ENCODE measurements around the gene RUNDC1.

RUNDC1 gene

DNA sequence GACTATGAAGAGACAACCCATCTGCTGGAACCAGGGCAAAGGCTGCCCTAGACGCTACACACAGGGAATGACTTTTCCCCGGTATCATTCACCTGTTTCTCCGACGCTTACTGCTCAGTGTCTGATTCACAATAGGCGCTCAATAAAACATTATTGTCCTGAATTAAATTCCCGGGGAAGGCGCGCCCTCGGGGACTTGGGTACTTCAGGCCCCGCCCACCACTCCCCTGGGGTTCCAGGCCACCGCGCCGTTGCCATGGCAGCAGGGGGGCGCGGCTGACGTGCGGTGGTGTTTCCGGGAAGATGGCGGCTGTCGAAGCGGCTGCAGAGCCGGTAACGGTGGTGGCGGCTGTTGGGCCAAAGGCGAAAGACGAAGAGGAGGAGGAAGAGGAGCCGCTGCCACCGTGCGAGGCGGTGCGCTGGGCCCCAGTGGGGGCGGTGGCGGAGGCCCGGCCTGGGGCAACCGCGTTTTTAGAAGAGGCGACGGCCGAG lies at the start of gene RUNDC1:
Gene RUNDC1 (plus strand): TSS at position 292 of the 492 bp plus-strand sequence. CDS start 12 bp downstream, at position 304.
- WGBS (ENCODE audit: insufficient coverage, insufficient read length) = no CpG with 5 or more reads among the region's 39 CpGs
- Histone ChIP-seq H3K27ac (ENCODE audit: low read length) (no peak within 1 kb of the TSS), H3K36me3 (ENCODE audit: control insufficient read depth, insufficient read depth, low read length) (peaks cover 2% of the 10 kb centered on the region; the same call in 1 of the 2 replicates), H3K4me3 (ENCODE audit: low read length) (peak within 1 kb of the TSS; percentile 96), H3K9me3 (ENCODE audit: control insufficient read depth, insufficient read depth, low read length) (no peaks in the 10 kb centered on the region), H3K27me3 (ENCODE audit: control insufficient read depth, insufficient read depth, low read length) (no peaks in the 10 kb centered on the region), H3K4me1 (ENCODE audit: control insufficient read depth, insufficient read depth, low read length) (peaks cover 3% of the 10 kb centered on the region; the same call in 1 of the 2 replicates)
- DNase-seq (ENCODE audit: low read depth, low spot score) = no peak

DNA sequence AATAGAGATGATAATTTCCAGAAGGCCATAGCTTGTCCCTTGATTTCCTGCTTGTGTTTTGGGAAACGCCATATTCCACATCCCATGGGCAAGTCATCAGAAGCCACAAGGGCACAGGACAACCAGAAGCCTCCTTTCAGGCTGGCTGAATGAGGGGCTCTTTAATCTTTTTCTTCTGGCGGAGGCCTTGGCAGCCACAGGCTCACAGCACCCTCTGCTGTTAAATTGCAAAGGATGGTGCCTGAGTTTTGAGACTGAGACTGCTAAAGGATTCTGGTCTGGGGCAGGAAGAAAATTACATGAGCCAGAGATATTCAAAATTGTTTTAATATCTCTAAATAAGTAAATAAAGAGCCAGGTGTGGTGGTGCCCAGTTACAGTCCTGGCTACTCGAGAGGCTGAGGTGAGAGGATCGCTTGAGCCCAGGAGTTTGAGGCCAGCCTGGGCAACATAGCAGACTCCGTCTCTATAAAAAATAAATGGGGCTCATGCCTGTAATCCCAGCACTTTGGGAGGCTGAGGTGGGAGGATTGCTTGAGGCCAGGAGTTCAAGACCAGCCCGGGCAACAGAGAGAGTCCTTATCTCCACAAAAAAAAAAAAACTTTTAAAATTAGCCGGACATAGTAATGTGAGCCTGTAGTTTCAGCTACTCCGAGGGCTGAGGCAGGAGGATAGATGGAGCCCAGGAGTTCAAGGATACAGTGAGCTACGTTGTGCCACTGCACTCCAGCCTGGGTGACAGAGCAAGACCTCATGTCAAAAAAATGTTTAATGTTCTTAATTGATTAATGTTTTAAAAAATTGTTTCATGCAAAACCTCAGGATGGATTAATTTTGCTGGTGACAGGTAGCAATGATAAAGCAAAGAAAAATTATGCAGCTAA lies 42.4 kb upstream of the RUNDC1 start:
- no CpG with 5 or more reads among the region's 9 CpGs for WGBS (ENCODE audit: insufficient coverage, insufficient read length)
- no peak overlapping the region for H3K4me3 ChIP-seq (ENCODE audit: low read length)

DNA sequence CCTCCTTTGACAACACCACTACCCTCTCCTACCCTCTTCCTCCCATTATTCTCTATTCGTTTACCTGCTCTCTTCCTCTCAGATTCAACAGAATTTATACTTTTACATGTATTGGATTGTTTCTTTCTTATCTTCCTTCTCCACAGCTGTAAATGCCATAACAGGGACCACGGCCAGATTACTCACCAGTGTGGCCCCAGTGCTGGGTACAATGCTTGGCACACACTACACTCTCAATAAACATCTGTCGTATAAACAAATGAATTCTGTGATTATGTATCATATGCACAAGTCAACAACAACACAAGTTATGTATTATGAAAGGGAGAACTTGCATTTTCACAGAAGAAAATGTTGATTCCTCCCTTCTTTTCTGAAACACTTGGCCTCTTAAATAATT lies 36.2 kb upstream of the RUNDC1 start:
- peaks cover 2% of the 10 kb centered on the region; the same call in 1 of the 2 replicates for H3K36me3 ChIP-seq (ENCODE audit: control insufficient read depth, insufficient read depth, low read length)
- no peaks in the 10 kb centered on the region for H3K9me3 ChIP-seq (ENCODE audit: control insufficient read depth, insufficient read depth, low read length)
- H3K27me3 ChIP-seq (ENCODE audit: control insufficient read depth, insufficient read depth, low read length) = no peaks in the 10 kb centered on the region
- no peaks in the 10 kb centered on the region for H3K4me1 ChIP-seq (ENCODE audit: control insufficient read depth, insufficient read depth, low read length)
- H3K27ac ChIP-seq (ENCODE audit: low read length) = no peak overlapping the region
- no peak for DNase-seq (ENCODE audit: low read depth, low spot score)
- no peak overlapping the region for H3K4me3 ChIP-seq (ENCODE audit: low read length)
- 100% methylated on average over 1 of the region's 3 CpGs for WGBS (ENCODE audit: insufficient coverage, insufficient read length)

More for the DNA sequence above, 42.4 kb upstream of the RUNDC1 start:
- Histone ChIP-seq H3K27me3 (ENCODE audit: control insufficient read depth, insufficient read depth, low read length) (no peaks in the 10 kb centered on the region), H3K9me3 (ENCODE audit: control insufficient read depth, insufficient read depth, low read length) (no peaks in the 10 kb centered on the region), H3K36me3 (ENCODE audit: control insufficient read depth, insufficient read depth, low read length) (no peaks in the 10 kb centered on the region), H3K4me1 (ENCODE audit: control insufficient read depth, insufficient read depth, low read length) (no peaks in the 10 kb centered on the region), H3K27ac (ENCODE audit: low read length) (no peak overlapping the region)
- DNase-seq (ENCODE audit: low read depth, low spot score) = no peak

- H3K36me3 ChIP-seq (ENCODE audit: control insufficient read depth, insufficient read depth, low read length) = peaks cover 8% of the 10 kb centered on the region
- no peak overlapping the region for H3K4me3 ChIP-seq (ENCODE audit: low read length)
- no peak overlapping the region for H3K27ac ChIP-seq (ENCODE audit: low read length)
- no peaks in the 10 kb centered on the region for H3K9me3 ChIP-seq (ENCODE audit: control insufficient read depth, insufficient read depth, low read length)
- DNase-seq (ENCODE audit: low read depth, low spot score) = no peak
- H3K4me1 ChIP-seq (ENCODE audit: control insufficient read depth, insufficient read depth, low read length) = no peaks in the 10 kb centered on the region
- no peaks in the 10 kb centered on the region for H3K27me3 ChIP-seq (ENCODE audit: control insufficient read depth, insufficient read depth, low read length)
- WGBS (ENCODE audit: insufficient coverage, insufficient read length) = no CpG with 5 or more reads among the region's 1 CpG
These were observed 33.6 kb upstream of the RUNDC1 start for GRCh38 chr17:42946812-42947211.

DNA sequence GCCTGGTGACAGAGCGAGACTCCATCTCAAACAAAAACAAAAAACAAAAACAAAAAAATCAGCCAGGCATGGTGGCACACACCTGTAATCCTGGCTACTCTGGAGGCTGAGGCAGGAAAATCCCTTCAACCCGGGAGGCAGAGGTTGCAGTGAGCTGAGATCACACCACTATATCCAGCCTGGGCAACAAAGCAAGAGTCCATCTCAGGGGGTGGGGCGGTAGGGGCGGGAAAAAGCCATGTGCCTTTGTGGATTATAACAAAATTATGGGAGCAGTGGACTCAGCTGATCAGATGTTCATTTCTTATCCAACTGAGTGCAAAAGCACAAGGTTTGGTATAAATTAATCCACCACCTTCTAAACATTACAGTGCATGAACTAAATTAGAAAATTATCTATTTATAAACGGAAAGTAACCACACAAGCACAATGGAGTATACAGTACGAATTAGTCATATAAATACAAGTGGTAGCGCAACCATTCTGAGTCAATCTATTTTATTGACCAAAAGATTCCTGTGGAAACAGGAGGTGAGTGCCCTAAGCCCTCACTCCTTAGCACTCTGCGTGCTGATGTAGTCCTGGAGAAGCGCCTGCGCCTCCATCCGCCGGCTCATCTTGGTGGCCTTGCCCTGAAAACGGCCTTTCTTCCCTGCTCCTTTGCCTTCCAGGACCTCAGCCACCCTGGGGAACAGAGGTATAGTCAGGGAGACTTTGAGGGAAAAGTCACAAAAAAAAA lies 30.2 kb upstream of the RUNDC1 start:
- no peak for DNase-seq (ENCODE audit: low read depth, low spot score)
- Histone ChIP-seq H3K4me1 (ENCODE audit: control insufficient read depth, insufficient read depth, low read length) (no peaks in the 10 kb centered on the region), H3K36me3 (ENCODE audit: control insufficient read depth, insufficient read depth, low read length) (peaks cover 12% of the 10 kb centered on the region), H3K4me3 (ENCODE audit: low read length) (no peak overlapping the region), H3K27me3 (ENCODE audit: control insufficient read depth, insufficient read depth, low read length) (no peaks in the 10 kb centered on the region), H3K27ac (ENCODE audit: low read length) (no peak overlapping the region), H3K9me3 (ENCODE audit: control insufficient read depth, insufficient read depth, low read length) (no peaks in the 10 kb centered on the region)
- WGBS (ENCODE audit: insufficient coverage, insufficient read length) = no CpG with 5 or more reads among the region's 13 CpGs

GRCh38 chr17:42953669-42954068 lies 26.7 kb upstream of the RUNDC1 start:
- DNase-seq (ENCODE audit: low read depth, low spot score) = no peak
- no CpG with 5 or more reads among the region's 1 CpG for WGBS (ENCODE audit: insufficient coverage, insufficient read length)
- Histone ChIP-seq H3K36me3 (ENCODE audit: control insufficient read depth, insufficient read depth, low read length) (peaks cover 20% of the 10 kb centered on the region), H3K4me1 (ENCODE audit: control insufficient read depth, insufficient read depth, low read length) (no peaks in the 10 kb centered on the region), H3K27ac (ENCODE audit: low read length) (no peak overlapping the region), H3K9me3 (ENCODE audit: control insufficient read depth, insufficient read depth, low read length) (no peaks in the 10 kb centered on the region), H3K27me3 (ENCODE audit: control insufficient read depth, insufficient read depth, low read length) (no peaks in the 10 kb centered on the region), H3K4me3 (ENCODE audit: low read length) (no peak overlapping the region)

GRCh38 chr17:42964161-42964932 lies 16.0 kb upstream of the RUNDC1 start, which contains the start of gene AARSD1:
AARSD1 (minus strand) TSS chr17:42964454; CDS start chr17:42964440, 14 bp downstream.
- no CpG with 5 or more reads among the region's 43 CpGs for WGBS (ENCODE audit: insufficient coverage, insufficient read length)
- Histone ChIP-seq H3K9me3 (ENCODE audit: control insufficient read depth, insufficient read depth, low read length) (no peaks in the 10 kb centered on the region), H3K36me3 (ENCODE audit: control insufficient read depth, insufficient read depth, low read length) (peaks cover 7% of the 10 kb centered on the region; the same call in 1 of the 2 replicates), H3K4me3 (ENCODE audit: low read length) (peak within 1 kb of the TSS; percentile 54), H3K27me3 (ENCODE audit: control insufficient read depth, insufficient read depth, low read length) (no peaks in the 10 kb centered on the region), H3K27ac (ENCODE audit: low read length) (no peak within 1 kb of the TSS), H3K4me1 (ENCODE audit: control insufficient read depth, insufficient read depth, low read length) (no peaks in the 10 kb centered on the region)
- DNase-seq (ENCODE audit: low read depth, low spot score) = peak; percentile 85

GRCh38 chr17:42967925-42968324 lies 12.4 kb upstream of the RUNDC1 start:
- WGBS (ENCODE audit: insufficient coverage, insufficient read length) = no CpG with 5 or more reads among the region's 1 CpG
- Histone ChIP-seq H3K4me3 (ENCODE audit: low read length) (no peak overlapping the region), H3K4me1 (ENCODE audit: control insufficient read depth, insufficient read depth, low read length) (no peaks in the 10 kb centered on the region), H3K27me3 (ENCODE audit: control insufficient read depth, insufficient read depth, low read length) (no peaks in the 10 kb centered on the region), H3K27ac (ENCODE audit: low read length) (no peak overlapping the region), H3K9me3 (ENCODE audit: control insufficient read depth, insufficient read depth, low read length) (no peaks in the 10 kb centered on the region), H3K36me3 (ENCODE audit: control insufficient read depth, insufficient read depth, low read length) (no peaks in the 10 kb centered on the region)
- DNase-seq (ENCODE audit: low read depth, low spot score) = no peak

GRCh38 chr17:42969001-42969581 lies 11.3 kb upstream of the RUNDC1 start:
- Histone ChIP-seq H3K27ac (ENCODE audit: low read length) (no peak overlapping the region), H3K4me3 (ENCODE audit: low read length) (no peak overlapping the region), H3K36me3 (ENCODE audit: control insufficient read depth, insufficient read depth, low read length) (no peaks in the 10 kb centered on the region), H3K27me3 (ENCODE audit: control insufficient read depth, insufficient read depth, low read length) (no peaks in the 10 kb centered on the region), H3K9me3 (ENCODE audit: control insufficient read depth, insufficient read depth, low read length) (no peaks in the 10 kb centered on the region), H3K4me1 (ENCODE audit: control insufficient read depth, insufficient read depth, low read length) (no peaks in the 10 kb centered on the region)
- no CpG with 5 or more reads among the region's 5 CpGs for WGBS (ENCODE audit: insufficient coverage, insufficient read length)
- no peak for DNase-seq (ENCODE audit: low read depth, low spot score)

All from iPS DF 6.9 (cell line).